Measurements from ENCODE around the gene SPG7. TPM values are rescaled to one million over a fixed set of nuclear protein-coding genes. Genes with fewer than 3 reads are reported as not detected.
A peak's percentile ranks its signal among the peaks of the same experiment; 100 is the strongest.

The SPG7 gene
- total RNA-seq, 1 experiment from 2014 or later = 141 TPM

GRCh38 chr16:89489040-89489897 is 18.9 kb upstream of the SPG7 start:
- peak overlapping the region; percentile 89 for H3K4me3 Mint-ChIP-seq
- peaks cover 56% of the 10 kb centered on the region for H3K4me1 Mint-ChIP-seq
- ATAC-seq = peak; percentile 6
- no peaks in the 10 kb centered on the region for H3K9me3 Mint-ChIP-seq
- ChIA-PET POLR2A (interaction anchor here (0.6 to 2.0 kb wide), 2 partner anchors 9 to 84 kb away, joined by 5 to 8 read pairs; no protein-coding TSS in a partner anchor), CTCF (interaction anchor here (0.5 to 1.3 kb wide), 5 partner anchors 14 to 181 kb away, joined by 3 to 5 read pairs (median 4); no protein-coding TSS in a partner anchor)
- TF ChIP-seq ZNF317 (CRISPR knock-in tag; IDR thresholded peaks at IDR 0.05; ENCODE audit: borderline replicate concordance, low read depth) (no peak), PRRX2 (CRISPR knock-in tag; IDR thresholded peaks at IDR 0.05) (no peak), E2F4 (CRISPR knock-in tag; IDR thresholded peaks at IDR 0.05; ENCODE audit: borderline replicate concordance, low read depth) (no peak), ZNF121 (CRISPR knock-in tag; IDR thresholded peaks at IDR 0.05) (no peak), E2F5 (CRISPR knock-in tag; IDR thresholded peaks at IDR 0.05) (no peak), MYBL2 (CRISPR knock-in tag; IDR thresholded peaks at IDR 0.05) (no peak), MAX (CRISPR knock-in tag; IDR thresholded peaks at IDR 0.05) (peak; percentile 34; the same call in 1 of the 2 replicates), SP1 (CRISPR knock-in tag; conservative IDR thresholded peaks at IDR 0.05) (no peak), ZNF416 (CRISPR knock-in tag; IDR thresholded peaks at IDR 0.05) (no peak), GABPB1 (CRISPR knock-in tag; IDR thresholded peaks at IDR 0.05) (peak; percentile 98), TP53 (CRISPR knock-in tag; IDR thresholded peaks at IDR 0.05) (no peak), CBFB (CRISPR knock-in tag; IDR thresholded peaks at IDR 0.05; ENCODE audit: low read depth) (no peak), ZNF671 (CRISPR knock-in tag; IDR thresholded peaks at IDR 0.05) (peak; percentile 21; the same call in 1 of the 2 replicates), ZNF512 (CRISPR knock-in tag; IDR thresholded peaks at IDR 0.05; ENCODE audit: borderline replicate concordance) (no peak), CREB1 (CRISPR knock-in tag; IDR thresholded peaks at IDR 0.05) (no peak), ELF4 (CRISPR knock-in tag; IDR thresholded peaks at IDR 0.05; ENCODE audit: low read depth) (no peak), ATF3 (CRISPR knock-in tag; conservative IDR thresholded peaks at IDR 0.05) (peak; percentile 74), FOXP1 (CRISPR knock-in tag; IDR thresholded peaks at IDR 0.05; ENCODE audit: borderline replicate concordance) (no peak)
- no peaks in the 10 kb centered on the region; the same call in 1 of the 2 replicates for H3K27me3 Mint-ChIP-seq (ENCODE audit: low read depth)
- peak overlapping the region; percentile 99 for H3K27ac Mint-ChIP-seq
- DNase-seq (ENCODE audit: low spot score) = peak; percentile 79
- no peaks in the 10 kb centered on the region; the same call in 1 of the 2 replicates for H3K36me3 Mint-ChIP-seq

- DNase-seq (ENCODE audit: low spot score) (no peak), ATAC-seq (no peak)
- CTCF ChIA-PET = interaction anchor here (0.5 to 1.3 kb wide), 2 partner anchors 18 to 181 kb away, joined by 4 to 5 read pairs; no protein-coding TSS in a partner anchor
- Mint-ChIP-seq H3K9me3 (no peaks in the 10 kb centered on the region), H3K4me3 (no peak overlapping the region), H3K27ac (no peak overlapping the region), H3K36me3 (no peaks in the 10 kb centered on the region; the same call in 1 of the 2 replicates), H3K4me1 (peaks cover 49% of the 10 kb centered on the region), H3K27me3 (ENCODE audit: low read depth) (no peaks in the 10 kb centered on the region; the same call in 1 of the 2 replicates)
- TF ChIP-seq ZNF416 (CRISPR knock-in tag; IDR thresholded peaks at IDR 0.05) = 0 out of 2 replicates have a peak, but pooled peaks have one; percentile 72
- TF ChIP-seq TEAD4 (CRISPR knock-in tag; IDR thresholded peaks at IDR 0.05) = no peak
- POLR2A ChIA-PET = interaction anchor here (2.0 kb wide), 1 partner anchor 85 kb away, joined by 8 read pairs; no protein-coding TSS in a partner anchor
These were observed 18.2 kb upstream of the SPG7 start for GRCh38 chr16:89489898-89490438.

All from WTC11 (cell line).